Fibroblast of skin of left quadriceps (primary cell): Measurements from ENCODE around the gene MACROD2.

Experiments
- DNase-seq, 2 experiments: peaks; one replicate each; pipeline ENCODE4 v3.0.0-alpha.2; 2013; ENCODE audit warnings: low read depth in 2 of 2

MACROD2 gene

DNA sequence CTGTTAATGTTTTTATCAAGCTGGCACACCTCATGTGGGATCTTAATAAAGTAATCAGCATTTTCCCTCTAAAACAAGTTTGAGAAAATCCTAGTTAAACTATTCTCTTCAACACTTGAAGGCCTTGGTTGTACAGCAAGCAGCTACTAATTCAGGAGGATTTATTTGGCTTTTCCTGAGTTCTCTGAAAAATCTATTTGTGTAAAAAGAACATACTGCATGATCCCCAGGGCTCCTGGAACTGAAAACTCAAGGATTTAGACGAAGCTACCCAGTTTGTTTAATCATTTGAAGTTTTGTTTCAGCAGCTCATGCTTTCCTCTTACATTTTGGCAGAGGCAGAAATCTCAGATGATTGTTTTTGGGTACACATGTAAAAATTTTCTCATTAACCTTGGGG lies 651.7 kb downstream of the MACROD2 start:
- DNase-seq = no peak

DNA sequence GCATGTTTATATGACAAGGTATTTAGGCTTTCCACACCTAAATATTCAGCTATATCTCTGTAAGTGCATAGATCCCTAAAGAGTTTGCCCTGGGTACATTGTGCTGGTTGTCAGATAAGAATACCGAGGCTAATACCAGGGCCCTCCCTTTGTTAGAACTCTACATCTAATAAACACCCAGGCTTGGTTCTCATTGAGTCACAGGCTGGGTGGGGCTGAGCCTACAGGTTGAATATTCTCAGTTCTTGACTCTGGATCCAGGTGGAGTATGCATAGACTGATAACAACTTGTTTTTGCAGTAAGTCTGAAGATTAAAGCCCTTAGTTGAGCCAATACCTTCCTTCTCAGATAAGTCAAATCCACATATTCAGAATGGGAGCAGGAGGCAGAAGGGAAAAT lies 654.3 kb downstream of the MACROD2 start:
- no peak for DNase-seq

GRCh38 chr20:14657266-14658005 lies 662.1 kb downstream of the MACROD2 start:
- DNase-seq = no peak

DNA sequence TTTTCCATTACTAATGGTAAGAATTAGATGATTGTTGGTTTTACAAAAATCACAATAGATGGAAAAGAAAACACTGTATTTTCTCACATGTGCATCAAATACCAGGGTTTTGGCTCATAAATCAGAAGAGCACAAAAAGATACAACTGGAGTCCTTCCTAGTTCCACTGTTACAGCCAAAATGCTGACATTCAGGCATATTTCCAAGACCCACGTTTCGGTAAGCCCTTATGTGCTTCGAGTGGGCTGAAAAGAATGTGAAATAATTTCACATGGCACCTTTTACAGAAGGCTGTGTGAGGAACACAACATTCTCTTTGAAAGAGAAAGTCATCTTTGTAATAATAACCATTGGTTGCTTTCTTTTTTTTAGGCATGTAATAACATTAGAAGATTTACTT lies 668.8 kb downstream of the MACROD2 start:
- no peak for DNase-seq

GRCh38 chr20:14666696-14667095 lies 671.4 kb downstream of the MACROD2 start:
- DNase-seq = no peak

- no peak for DNase-seq
Observed at GRCh38 chr20:14667226-14667625, 671.9 kb downstream of the MACROD2 start.

GRCh38 chr20:14672066-14672465 lies 676.8 kb downstream of the MACROD2 start:
- DNase-seq = no peak

DNA sequence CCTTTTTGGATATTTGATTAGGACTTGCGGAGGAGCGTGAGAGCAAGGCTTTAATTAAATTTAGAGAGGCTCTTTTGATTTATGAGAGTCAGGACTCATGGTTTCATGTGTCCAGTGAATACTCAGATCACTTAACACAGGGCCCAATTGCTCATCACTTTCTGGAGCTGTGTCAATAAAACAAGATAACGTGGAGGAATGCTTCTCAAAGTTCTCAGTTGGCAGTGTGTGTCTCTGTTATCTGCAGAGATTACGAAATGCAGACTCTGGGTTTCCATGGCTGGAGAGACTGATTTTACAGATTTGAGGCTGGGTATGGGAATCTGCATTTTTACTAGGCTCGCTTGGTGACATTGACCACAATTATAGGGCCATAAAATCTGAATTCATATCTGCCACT lies 677.8 kb downstream of the MACROD2 start:
- no peak for DNase-seq

DNA sequence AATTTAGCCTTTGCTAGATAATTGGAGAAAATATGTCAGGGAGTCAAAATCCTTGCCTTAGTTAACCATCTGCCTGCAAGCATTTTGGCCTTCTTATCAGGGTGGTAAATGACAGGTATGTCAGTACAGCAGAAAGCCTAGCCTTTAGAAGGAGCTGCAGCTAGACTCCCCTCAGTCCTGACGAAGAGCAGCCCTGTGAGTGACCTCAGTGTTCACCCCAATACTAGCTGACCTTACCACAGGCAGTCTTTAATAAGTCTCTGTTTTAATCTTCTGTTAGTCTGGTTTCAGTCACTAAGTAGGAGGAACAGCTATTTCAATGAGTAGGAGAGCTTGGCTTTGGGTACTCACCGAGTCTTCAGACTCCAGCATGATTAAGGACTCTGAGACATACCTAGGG lies 682.1 kb downstream of the MACROD2 start:
- no peak for DNase-seq

DNA sequence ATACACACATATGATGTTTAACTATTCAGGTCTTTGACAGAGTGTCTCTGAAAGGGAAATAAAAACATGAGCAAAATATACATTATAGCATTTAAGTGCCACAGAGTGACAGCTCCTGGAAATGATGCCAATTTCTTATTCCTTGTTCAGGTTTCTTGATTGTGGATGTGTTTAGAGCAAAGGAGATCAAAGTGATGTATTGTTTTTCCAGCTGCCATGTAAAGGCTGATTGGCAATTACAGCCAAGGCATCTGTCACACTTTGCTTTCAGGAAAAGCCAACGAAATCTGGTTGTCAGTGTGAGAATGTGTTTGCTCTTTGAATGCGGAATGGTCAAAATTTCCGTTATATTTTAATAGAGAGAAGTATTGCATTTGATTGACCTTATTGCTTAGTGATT lies 689.9 kb downstream of the MACROD2 start:
- DNase-seq = no peak

DNA sequence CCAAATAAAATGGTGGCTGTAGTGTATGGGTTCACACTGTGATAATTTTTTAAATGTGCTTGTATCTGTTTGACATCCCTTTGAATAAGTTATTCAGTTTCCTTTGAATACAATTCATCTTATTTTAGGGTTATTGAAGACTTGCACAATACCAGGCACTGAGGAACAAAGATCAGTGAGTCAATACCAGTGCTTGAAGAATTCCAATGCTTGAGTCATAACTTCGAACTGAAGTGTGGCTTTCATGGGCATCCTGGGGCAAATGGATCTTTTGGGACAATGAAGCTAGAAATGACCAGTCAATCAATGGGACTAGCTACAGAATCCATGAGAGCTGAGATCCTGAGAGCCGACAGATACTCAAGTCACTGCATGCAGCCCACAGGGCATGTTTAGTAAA lies 692.0 kb downstream of the MACROD2 start:
- DNase-seq = no peak

GRCh38 chr20:14688005-14688404 lies 692.7 kb downstream of the MACROD2 start:
- DNase-seq = no peak

DNA sequence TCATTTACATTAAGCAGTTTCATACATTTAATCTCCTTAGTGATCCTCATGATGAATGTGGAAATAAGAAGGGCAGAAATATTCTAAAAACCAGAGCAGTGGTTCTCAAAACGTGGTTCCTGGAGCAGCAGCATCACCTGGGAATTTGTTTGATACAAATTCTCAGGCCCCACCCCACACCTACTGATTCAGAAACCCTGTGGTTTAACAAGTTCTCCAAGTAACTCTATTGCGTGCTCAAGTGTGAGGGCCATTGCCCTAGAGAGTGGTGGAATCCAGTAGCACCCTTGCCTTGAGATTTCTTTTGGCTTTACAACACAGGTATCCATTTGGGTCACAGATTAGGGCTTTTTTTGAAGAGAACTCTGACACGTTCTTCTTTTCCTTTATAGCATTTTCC lies 696.7 kb downstream of the MACROD2 start:
- no peak for DNase-seq

DNA sequence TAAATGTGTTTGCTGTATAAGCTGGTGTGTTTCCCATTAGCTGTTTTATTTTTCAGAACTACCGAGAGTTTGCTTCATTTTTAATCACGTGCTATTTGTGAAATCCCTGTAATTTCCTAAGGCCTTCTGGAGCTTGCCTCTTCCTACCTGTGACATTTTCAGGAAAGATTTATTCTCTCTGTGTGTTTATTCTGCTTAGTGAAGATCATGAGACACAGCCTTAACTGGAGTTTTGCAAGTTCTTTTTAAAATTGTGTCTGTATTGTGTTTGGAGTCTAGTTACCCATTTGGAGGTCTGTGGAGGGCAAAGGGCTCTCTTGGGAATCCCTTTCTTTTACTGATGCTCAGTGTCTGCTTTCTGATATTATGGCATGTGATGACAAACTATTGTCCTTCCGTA lies 701.2 kb downstream of the MACROD2 start:
- DNase-seq = no peak

DNA sequence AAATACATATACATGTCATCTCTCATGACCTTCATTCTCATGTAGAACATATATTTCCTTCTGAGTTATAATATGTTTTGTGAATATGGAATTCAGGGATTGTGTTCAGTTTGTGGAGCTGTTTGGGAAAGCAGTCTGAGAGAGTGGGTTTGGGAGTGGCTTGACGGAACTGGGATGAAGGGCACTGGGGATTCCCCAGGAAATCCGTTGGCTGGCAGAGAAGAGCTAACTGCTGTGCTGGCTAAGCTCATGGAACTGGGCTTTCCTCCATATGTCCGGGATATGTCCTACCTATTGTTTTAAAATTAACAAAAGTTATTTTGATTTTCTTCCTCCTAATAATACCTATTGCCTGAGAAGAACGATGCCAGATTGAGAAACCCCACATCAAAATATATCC lies 701.6 kb downstream of the MACROD2 start:
- no peak for DNase-seq

- no peak for DNase-seq
Observed at GRCh38 chr20:14698125-14698524, 702.8 kb downstream of the MACROD2 start.

- no peak for DNase-seq
Observed at GRCh38 chr20:14698605-14699373, 703.5 kb downstream of the MACROD2 start.

GRCh38 chr20:14700639-14700960 lies 705.3 kb downstream of the MACROD2 start:
- DNase-seq = peak in 1 of 2 experiments; percentile 9

DNA sequence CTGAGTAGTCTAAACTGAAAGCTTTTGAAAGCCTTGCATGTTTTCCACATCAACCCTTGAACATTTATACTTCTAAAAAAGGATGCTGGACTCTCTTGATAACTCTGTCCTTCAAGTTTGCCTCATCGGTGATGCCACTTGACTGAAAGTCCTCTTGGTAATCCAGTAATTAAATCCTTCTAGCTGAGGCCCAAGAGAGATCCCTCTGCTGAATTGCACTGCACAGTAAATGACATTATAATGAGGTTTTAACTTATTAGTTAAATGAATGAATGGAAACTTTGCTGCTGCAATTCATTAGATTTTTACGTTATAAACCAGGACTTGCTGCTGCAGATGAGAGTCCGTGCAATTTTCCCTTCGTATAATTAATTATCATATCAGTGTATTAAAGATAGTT lies 706.0 kb downstream of the MACROD2 start:
- DNase-seq = no peak

DNA sequence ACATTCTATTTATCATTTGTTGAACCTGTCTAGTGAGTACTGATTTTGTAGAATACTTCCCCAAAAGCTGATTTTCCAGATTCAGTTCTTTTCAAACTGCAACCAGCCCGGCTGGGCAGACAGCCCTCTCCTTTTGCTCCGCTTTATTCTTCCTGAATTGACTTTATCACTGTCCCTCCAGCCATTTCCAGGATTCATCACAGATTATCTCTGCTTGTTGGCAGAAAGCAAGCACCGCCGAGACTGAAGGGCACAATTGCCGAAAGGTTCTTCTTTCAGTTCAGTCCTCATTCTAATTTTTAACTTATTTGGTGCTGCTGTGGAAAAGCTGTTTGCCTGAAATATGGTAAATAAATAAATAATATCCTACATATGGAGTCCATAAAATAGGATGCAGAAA lies 711.2 kb downstream of the MACROD2 start:
- DNase-seq = no peak

- DNase-seq = no peak
Observed at GRCh38 chr20:14707026-14707680, 711.8 kb downstream of the MACROD2 start.

- DNase-seq = no peak
Observed at GRCh38 chr20:14707865-14708596, 712.7 kb downstream of the MACROD2 start.
